HG03575 (cell line): Measurements from ENCODE around the gene TTLL4.
"Not testable (repeated sequence)": the region's sequence is repeated elsewhere in the genome, so short reads cannot be mapped to it uniquely, and the experiment has no call there.

Source experiments
- ATAC-seq: cut with Tn5 transposase; IDR thresholded peaks from one replicate; pipeline ENCODE4 v1.9.1; 2021; ENCODE audit not compliant: unreplicated experiment, insufficient number of reproducible peaks, low FRiP score; ENCODE audit errors: extremely low read depth

Gene TTLL4

GRCh38 chr2:218733171-218734021, 22.8 kb downstream of the TTLL4 start:
- no peak for ATAC-seq

GRCh38 chr2:218734190-218734975, 23.7 kb downstream of the TTLL4 start:
- ATAC-seq, result no peak

GRCh38 chr2:218736531-218736930, 25.9 kb downstream of the TTLL4 start:
- no peak for ATAC-seq

- ATAC-seq, result no peak
These were observed 32.4 kb downstream of the TTLL4 start for GRCh38 chr2:218743068-218743467.

GRCh38 chr2:218744615-218745014, 34.0 kb downstream of the TTLL4 start:
- ATAC-seq, result no peak

GRCh38 chr2:218745160-218745558, 34.5 kb downstream of the TTLL4 start:
- ATAC-seq, result no peak

GRCh38 chr2:218745559-218746469, 35.2 kb downstream of the TTLL4 start:
- no peak for ATAC-seq

GRCh38 chr2:218746470-218746795, 35.8 kb downstream of the TTLL4 start:
- ATAC-seq, result no peak

GRCh38 chr2:218746960-218747359, 36.3 kb downstream of the TTLL4 start:
- no peak for ATAC-seq

- no peak for ATAC-seq
These were observed 38.3 kb downstream of the TTLL4 start for GRCh38 chr2:218748741-218749441.

GRCh38 chr2:218754201-218754600, 43.6 kb downstream of the TTLL4 start:
- ATAC-seq, result no peak

GRCh38 chr2:218754781-218755180, 44.1 kb downstream of the TTLL4 start:
- ATAC-seq, result no peak

- ATAC-seq, result no peak
These were observed 44.5 kb downstream of the TTLL4 start for GRCh38 chr2:218755198-218755566.

- ATAC-seq, result no peak
These were observed 45.2 kb downstream of the TTLL4 start for GRCh38 chr2:218755567-218756404.

GRCh38 chr2:218756599-218757377, 46.2 kb downstream of the TTLL4 start:
- no peak for ATAC-seq

- no peak for ATAC-seq
These were observed 51.2 kb downstream of the TTLL4 start for GRCh38 chr2:218761795-218762194.

- ATAC-seq, result not testable (repeated sequence)
These were observed 62.1 kb downstream of the TTLL4 start for GRCh38 chr2:218772759-218773158.
